ENCODE measurements around the gene RETNLB.

Gene RETNLB

GRCh38 chr3:108757404-108757982, at the start of gene RETNLB:
Gene RETNLB (minus strand): TSS chr3:108757410. CDS start chr3:108757185, 225 bp downstream.
- DNase-seq (ENCODE audit: low read depth): no peak

DNA sequence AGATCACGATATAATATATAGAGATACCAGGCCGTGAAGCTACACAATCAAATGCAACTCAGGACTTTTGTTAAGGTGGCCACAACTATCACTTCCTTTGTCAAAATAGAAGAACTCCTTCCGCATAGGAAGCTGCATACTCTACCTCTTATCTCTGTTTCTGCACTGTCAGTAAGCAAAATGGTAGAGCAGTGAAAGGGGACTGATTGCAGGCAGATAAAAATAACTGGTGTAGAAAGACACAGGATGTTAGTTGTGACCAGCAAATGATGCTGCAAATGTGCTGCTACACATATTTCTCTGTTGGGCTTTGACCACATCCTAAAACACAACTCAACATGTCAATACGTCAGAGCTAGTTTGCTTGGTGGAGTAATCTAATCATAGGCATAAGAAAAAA, 49.1 kb upstream of the RETNLB start:
- no peak for DNase-seq (ENCODE audit: low read depth)

DNA sequence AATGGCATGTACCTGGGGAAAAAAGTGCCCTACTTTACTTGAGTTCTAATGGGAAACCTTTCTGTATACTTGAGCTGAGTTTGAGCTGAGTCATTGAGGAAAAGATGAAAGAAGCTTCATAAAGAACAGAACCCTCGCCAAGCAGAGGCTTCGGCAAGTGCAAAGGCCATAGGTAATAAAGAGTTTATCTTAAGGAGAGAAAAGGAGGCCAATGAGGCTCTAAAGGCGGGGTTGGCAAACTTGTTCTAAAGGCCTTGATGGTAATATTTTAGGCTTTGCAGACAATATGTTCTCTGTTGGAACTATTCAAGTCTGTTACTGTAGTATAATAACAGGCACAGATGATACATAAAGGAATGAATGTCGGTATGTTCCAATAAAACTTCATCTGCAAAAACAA, 47.8 kb upstream of the RETNLB start:
- DNase-seq (ENCODE audit: low read depth): no peak

DNA sequence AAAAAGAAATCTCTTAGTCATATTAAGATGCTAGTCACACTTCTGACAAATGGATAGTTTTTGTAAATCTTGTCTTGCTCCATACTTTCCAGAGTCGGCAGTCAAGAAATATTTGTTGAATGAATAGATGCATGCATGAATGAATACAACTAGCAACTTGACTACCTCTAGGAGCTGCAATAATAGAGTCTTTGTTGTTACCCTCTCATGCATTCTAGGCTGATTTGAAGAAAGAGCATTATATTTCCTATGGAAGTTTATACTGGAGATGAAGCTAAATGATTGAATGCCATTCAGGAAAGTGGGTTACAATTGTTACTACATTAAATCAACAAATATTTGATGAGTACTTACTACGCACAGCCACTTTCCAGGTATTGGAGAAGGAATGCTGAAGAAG, 47.2 kb upstream of the RETNLB start:
- no peak for DNase-seq (ENCODE audit: low read depth)

DNA sequence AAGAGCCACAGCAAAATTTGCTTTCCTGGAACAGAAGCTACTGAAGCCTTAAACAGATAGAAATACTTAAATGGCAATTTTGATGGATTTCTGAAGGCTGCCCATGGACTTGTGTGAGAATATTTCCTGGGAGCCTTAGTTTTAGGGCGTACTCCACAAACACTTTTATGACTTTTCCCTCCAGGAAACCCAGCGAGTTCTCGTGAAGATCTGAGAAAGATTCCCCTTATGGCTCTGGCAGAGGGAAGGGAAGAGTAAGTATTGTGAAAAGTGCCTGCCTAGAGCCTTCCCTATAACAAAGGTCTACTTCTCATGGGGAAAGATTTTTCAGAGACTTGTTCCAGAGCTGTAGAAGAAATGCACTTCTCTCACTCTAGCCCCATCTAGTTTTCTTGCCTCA, 34.3 kb upstream of the RETNLB start:
- no peak for DNase-seq (ENCODE audit: low read depth)

- DNase-seq (ENCODE audit: low read depth): no peak
Measured at GRCh38 chr3:108780235-108780634, 23.0 kb upstream of the RETNLB start.

DNA sequence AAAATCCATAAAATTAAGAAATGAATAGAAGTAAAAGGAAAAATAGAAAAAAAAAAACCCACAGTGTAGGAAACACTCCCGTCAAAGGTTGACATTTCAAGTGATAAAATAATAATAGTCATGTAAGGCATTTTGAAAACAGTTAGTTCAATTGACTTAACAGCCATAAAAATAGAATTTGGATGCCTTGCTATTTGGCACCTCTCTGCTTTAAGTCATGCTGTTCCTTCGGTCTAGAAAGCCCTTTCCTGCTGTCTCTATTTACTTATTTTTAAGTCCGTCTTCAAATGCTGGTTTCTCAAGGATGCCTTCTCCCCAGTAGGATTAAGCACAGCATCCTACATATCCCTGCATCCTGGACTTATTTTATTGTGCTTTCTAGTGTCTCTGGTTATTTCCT, 22.3 kb upstream of the RETNLB start:
- no peak for DNase-seq (ENCODE audit: low read depth)

DNA sequence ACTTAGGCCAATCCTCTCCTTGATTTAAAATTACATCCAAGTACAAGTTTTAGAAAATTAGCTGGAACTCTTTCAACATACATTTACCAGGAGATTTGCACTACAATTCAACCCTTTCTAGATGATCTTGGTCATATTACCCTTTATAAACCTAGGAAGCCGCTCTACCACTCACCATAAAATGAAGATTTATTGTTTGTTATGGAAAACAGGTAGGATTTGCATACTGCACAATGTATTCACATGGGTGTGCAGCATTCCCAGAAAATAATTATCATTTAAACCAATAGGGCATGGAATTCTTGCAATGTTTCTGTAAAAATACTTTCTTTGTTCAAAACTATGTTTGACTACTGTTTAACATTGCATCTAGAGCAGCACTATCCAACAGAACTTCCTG, 18.4 kb upstream of the RETNLB start:
- no peak for DNase-seq (ENCODE audit: low read depth)

- DNase-seq (ENCODE audit: low read depth): no peak
Measured at GRCh38 chr3:108767253-108767652, 10.0 kb upstream of the RETNLB start.

GRCh38 chr3:108755686-108756085, 1.5 kb downstream of the RETNLB start:
- no peak for DNase-seq (ENCODE audit: low read depth)

- no peak for DNase-seq (ENCODE audit: low read depth)
Measured at GRCh38 chr3:108744762-108745161, 12.4 kb downstream of the RETNLB start.

DNA sequence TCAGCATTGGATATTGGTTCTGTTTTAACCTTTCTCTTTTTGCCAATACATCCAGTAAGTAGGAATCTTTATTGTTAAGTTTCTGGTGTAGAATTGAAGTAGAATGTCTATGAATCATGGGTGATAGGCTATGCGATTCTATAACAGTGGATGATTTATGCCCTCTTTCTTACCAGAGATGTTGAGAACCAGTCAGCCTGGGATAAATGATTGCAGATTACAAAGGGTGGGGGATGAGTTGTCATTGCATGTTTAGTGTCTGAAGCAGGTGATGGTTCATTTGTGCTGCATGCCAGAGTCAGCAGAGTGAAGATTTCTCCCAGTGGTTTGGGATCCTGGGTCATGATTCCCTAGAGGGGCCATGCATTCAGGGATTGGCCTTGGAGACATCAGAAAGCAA, 14.3 kb downstream of the RETNLB start:
- DNase-seq (ENCODE audit: low read depth): no peak

DNA sequence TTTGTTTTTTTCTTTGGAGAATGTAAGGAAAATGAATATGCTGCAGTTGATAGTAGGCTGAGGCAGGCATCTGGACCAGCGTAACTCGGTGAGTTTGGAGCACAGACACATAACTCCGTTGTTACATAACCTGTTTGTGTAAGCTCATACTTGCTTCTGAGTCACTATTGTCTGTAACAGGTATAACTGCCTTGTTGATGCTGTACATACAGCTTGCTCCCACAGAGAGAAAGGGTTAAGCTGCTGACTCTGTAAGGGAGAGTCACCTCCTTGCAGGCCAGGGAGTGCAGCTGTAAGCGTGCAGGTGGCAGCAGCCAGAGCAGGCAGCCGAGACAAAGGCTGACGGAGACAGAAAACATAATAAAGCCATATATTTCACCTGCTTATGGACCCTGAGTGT, 20.4 kb downstream of the RETNLB start:
- DNase-seq (ENCODE audit: low read depth): no peak

GRCh38 chr3:108728934-108729333, 28.3 kb downstream of the RETNLB start:
- DNase-seq (ENCODE audit: low read depth): no peak

DNA sequence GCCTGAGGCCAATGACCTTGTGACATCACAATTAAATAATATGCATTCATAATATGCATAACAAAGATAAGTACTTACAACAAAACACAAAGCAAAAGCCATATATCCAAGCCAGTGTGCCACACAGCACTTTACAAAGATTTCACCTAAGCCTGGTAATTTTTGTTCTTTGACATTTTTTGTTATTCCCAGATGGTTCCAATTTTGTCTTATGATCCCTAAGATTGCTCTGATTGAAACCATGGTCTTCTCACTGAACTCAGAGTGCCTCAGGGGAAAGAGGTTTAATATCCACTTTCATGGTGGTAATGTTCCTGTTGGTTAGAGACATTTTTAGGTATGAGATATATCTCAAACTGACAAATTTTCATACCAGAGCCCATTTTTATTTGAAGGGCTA, 29.1 kb downstream of the RETNLB start:
- DNase-seq (ENCODE audit: low read depth): no peak

GRCh38 chr3:108724101-108724500, 33.1 kb downstream of the RETNLB start:
- DNase-seq (ENCODE audit: low read depth): no peak

DNA sequence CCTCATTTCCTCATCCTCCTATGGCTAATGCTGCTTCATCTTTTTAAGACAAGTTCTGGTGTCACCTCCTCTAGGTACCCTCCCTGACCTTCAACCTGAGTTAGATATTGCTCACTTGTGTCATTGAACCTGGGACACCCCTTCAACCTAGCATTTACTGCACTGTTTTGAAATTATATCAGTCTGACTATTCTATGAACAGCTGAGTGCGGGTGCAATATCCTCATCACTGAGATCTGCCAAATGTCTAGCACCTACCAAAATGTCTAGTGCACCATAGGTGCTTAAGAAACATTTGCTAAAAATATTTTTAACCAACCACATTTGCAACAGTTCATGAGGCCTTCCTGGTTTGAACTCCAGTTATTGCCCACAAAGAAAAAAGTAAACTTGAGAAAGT, 34.5 kb downstream of the RETNLB start:
- DNase-seq (ENCODE audit: low read depth): no peak

DNA sequence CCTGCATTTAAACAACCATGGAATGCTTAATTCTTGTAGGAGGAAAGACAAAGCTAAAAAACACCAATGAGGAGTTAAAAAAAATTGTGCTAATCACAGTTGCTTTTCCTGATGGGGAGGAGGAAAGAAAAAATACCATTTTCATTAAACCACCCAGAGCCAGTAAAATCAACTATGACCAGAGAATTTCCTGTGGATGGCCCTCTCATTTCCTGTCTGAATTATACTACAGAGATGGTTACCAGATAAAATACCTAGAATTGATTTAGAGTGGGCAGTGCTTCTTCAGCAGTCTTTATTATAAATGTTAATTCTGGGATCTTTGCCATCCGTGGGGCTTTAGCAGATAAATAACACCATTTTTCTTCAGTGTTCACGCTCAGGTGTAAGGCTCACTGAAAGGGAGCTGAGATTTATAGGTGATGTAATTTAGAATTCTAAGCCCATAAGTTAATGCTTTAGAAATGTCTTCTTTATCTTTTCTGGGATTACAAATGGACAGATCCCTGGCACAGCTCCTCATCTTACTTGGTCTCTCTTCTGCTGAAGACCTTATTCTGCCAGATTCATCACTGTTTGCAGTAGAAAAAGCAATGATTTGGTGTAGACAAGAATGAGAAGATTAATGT, 37.9 kb downstream of the RETNLB start:
- DNase-seq (ENCODE audit: low read depth): peak; percentile 0

DNA sequence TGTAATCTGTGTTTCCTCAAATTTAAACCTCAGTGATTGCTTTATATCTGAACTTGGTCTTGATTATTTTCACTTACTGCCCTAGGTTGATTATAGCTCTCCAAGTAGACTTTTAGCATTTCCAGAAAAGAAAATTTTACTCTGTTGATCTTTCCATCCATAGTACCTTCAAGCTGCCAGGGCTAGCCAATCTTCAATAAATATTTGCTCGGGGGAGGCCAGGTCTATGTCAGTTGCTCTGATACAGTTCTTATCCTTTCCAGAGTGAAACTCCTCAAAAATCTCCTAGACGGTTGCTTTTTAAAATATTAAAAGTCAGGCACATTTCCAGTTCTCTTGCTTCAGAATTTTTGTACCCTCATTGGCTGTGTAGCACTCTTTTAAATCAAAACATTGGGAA, 38.8 kb downstream of the RETNLB start:
- DNase-seq (ENCODE audit: low read depth): no peak

DNA sequence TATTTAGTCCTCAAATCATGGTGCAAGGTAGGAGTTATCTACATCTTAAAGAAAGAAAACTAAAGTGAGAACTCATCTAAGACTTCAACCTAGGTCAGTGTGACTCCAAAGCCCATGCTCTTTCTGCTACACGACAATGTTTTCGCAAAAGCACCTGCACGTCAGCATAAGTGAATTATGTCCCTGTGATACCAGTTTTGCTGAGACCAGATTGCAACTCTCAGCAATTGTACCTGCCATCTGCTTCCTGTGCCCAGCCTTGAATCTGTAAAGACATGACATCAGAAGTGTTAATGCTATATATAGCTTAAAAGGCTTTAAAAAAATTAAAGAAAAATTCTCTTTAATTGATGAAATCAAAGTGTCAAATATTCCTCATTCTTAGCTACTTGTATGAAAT, 43.4 kb downstream of the RETNLB start:
- no peak for DNase-seq (ENCODE audit: low read depth)

DNA sequence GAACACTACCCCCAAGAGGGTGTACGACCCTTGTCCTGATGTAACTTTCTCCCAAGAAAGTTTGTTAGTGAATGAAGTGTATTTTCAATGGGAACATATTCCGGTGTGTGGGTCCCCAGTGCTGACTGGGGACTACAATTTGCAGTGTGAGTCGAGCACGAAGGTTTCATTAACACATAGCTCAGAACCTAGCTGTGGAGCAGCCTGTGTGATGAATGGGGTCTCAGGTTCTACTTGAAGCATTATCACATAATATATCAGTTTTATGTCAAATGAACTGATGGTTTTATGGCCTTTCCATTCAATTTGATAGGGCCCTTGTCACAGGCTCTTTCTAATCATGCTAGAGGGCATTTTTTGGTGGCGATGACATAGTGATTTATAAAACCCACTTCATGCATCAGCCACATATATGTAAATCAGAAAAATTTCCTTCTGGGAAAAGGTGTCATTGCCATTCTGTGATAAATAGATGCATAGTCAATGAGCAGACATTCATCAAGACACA, 44.1 kb downstream of the RETNLB start:
- DNase-seq (ENCODE audit: low read depth): no peak
